Spinal cord (tissue), 10 donors: ENCODE data around the gene SLC29A3. TPM values are rescaled to one million over a fixed set of nuclear protein-coding genes. Genes with fewer than 3 reads are reported as not detected.
"Not testable (repeated sequence)": the region's sequence is repeated elsewhere in the genome, so short reads cannot be mapped to it uniquely, and the experiment has no call there.

Experiments used
- DNase-seq, 6 donors: peaks; one replicate each; pipeline versions ENCODE4 v3.0.0 to v3.0.0-alpha.2; 2013 to 2015; ENCODE audit warnings: low spot score in 6 of 6, low read depth in 4 of 6
- H3K27ac ChIP-seq: one replicate; pipeline ENCODE4 v1.5.1; 2013; ENCODE audit warnings: low read depth, low read length, control low read depth
- H3K27me3 ChIP-seq: one replicate; pipeline ENCODE4 v1.6.1; 2013; ENCODE audit warnings: low read length; ENCODE audit not compliant: control insufficient read depth, insufficient read depth
- H3K36me3 ChIP-seq: one replicate; pipeline ENCODE4 v1.6.1; 2013; ENCODE audit warnings: low read length; ENCODE audit not compliant: control insufficient read depth, insufficient read depth
- H3K4me1 ChIP-seq: one replicate; pipeline ENCODE4 v1.6.1; 2013; ENCODE audit warnings: low read length; ENCODE audit not compliant: control insufficient read depth, insufficient read depth
- H3K4me3 ChIP-seq: one replicate; pipeline ENCODE4 v1.5.1; 2013; ENCODE audit warnings: low read depth, low read length, control low read depth
- H3K9me3 ChIP-seq: one replicate; pipeline ENCODE4 v1.6.1; 2013; ENCODE audit warnings: low read length; ENCODE audit not compliant: control insufficient read depth, insufficient read depth
- WGBS: methylation state at CpG from one replicate; pipeline ENCODE4 v1.1.5; 2013; ENCODE audit warnings: missing lambda C conversion rate; ENCODE audit not compliant: insufficient coverage; 5-methylcytosine and 5-hydroxymethylcytosine counted together
- polyA plus RNA-seq, 2 donors: library from polyadenylated mRNA; unstranded; fragments of 120-200 nt; gene quantifications; one replicate each; pipeline ENCODE4 v1.2.1, GENCODE V29; 2013; ENCODE audit not compliant: insufficient read length in 2 of 2
- total RNA-seq, 2 donors: library from RNA; depleted of rRNA in 1 of 2; stranded (reverse); fragments of 120-200 nt in 1 of 2; fragments of >200 nt in 1 of 2; gene quantifications; one replicate each; pipeline versions ENCODE4 v1.2.3 to v1.2.4, GENCODE V29; 2013 to 2014
- donor health status: healthy.

Gene SLC29A3
- total and polyA plus RNA-seq, 4 donors, result 2.7 to 9.3 (median 6.1) TPM

DNA sequence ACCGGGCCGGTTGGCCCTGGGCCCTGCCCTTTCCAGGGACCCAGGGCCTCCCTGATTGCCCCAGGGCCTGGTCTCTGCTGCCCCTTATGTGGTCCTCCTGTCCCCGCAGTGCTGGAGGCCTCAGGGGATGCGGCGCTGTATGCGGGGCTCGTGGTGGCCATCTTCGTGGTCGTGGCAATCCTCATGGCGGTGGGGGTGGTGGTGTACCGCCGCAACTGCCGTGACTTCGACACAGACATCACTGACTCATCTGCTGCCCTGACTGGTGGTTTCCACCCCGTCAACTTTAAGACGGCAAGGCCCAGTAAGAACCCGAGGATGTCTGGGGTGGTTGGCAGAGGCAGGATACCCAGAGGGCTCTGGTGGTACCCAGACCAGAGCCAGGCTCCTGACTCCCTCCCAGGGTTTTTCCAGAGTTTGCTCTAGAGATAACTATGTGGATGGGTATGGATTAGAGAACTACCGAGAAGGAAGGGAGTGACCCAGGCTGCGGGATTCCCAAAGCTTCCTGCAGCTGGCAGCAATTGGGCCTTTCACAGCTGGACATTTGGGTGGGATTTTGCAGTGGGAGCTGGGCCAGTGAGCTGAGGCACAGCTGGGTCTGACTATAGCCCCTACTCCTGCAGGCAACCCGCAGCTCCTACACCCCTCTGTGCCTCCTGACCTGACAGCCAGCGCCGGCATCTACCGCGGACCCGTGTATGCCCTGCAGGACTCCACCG, 28.1 kb upstream of the SLC29A3 start:
- no peak overlapping the region for H3K4me3 ChIP-seq
- WGBS, result 90% methylated on average over 26 of the region's 26 CpGs
- H3K36me3 ChIP-seq, result peaks cover 72% of the 10 kb centered on the region
- H3K27ac ChIP-seq, result no peak overlapping the region
- no peaks in the 10 kb centered on the region for H3K4me1 ChIP-seq
- no peak for DNase-seq
- H3K27me3 ChIP-seq, result no peaks in the 10 kb centered on the region
- no peaks in the 10 kb centered on the region for H3K9me3 ChIP-seq

DNA sequence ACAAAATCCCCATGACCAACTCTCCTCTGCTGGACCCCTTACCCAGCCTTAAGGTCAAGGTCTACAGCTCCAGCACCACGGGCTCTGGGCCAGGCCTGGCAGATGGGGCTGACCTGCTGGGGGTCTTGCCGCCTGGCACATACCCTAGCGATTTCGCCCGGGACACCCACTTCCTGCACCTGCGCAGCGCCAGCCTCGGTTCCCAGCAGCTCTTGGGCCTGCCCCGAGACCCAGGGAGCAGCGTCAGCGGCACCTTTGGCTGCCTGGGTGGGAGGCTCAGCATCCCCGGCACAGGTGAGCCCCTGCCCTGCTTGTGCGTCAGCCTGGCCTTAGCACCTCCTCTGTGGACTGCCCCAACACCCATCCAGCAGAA, 27.5 kb upstream of the SLC29A3 start:
- no peak overlapping the region for H3K4me3 ChIP-seq
- H3K27me3 ChIP-seq, result no peaks in the 10 kb centered on the region
- H3K27ac ChIP-seq, result no peak overlapping the region
- H3K36me3 ChIP-seq, result peaks cover 74% of the 10 kb centered on the region
- no peak for DNase-seq
- 94% methylated on average over 13 of the region's 13 CpGs for WGBS
- no peaks in the 10 kb centered on the region for H3K4me1 ChIP-seq
- no peaks in the 10 kb centered on the region for H3K9me3 ChIP-seq

DNA sequence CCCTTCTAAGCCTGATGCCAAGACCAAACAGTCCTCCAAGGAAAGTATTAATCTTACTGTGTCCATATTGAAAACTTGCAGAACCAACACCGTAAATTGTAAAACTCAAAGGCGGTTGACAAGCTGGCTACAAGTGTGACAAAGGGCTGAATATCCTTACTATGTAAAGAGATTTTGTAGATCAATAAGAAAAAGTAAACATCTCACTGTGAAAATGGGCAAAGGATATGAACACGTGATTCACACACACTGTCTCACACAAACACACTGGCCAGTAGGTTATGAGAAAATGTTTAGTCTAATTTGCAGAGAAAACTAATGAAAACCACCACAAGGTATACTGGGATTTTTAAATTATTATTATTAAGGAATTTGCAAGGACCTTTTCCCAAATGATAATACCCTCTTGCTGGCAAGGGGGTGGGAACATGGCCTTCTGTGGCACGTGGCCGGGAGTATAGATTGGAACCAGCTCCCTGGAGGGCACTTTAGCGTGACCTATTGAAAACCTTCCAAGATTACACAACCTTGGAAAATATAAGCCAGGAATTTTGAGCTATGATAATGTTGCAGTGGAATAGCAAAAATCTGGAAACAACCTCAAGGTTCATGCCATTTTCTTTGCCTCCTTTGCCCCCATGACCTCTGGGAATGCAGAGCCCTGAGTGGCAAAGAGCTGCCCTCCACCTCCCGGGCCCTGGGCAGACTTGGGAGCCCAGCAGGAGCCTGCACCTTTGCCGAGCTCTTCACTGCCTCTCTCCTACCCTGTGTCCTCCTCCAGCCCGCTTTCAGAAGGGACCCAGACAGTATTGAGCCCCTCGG, 26.2 kb upstream of the SLC29A3 start:
- no peaks in the 10 kb centered on the region for H3K4me1 ChIP-seq
- DNase-seq, result no peak
- WGBS, result 87% methylated on average over 4 of the region's 10 CpGs
- H3K36me3 ChIP-seq, result peaks cover 70% of the 10 kb centered on the region
- H3K4me3 ChIP-seq, result no peak overlapping the region
- H3K27me3 ChIP-seq, result no peaks in the 10 kb centered on the region
- H3K27ac ChIP-seq, result no peak overlapping the region
- no peaks in the 10 kb centered on the region for H3K9me3 ChIP-seq

DNA sequence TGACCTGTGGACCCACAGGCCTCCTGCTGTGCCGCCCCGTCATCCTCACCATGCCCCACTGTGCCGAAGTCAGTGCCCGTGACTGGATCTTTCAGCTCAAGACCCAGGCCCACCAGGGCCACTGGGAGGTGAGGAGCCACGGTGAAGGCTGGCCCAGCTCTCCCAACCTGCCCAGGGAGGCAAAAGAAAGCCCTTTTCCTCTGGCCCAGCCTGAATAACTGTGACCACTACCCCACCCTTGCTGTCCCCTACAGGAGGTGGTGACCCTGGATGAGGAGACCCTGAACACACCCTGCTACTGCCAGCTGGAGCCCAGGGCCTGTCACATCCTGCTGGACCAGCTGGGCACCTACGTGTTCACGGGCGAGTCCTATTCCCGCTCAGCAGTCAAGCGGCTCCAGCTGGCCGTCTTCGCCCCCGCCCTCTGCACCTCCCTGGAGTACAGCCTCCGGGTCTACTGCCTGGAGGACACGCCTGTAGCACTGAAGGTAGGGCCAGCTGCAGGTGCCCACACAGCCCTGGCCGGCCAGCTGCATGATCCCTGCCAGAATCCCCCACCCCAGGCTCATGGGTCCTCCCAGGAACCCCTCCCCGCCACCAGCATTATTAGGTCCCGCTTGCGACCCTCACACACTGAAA, 25.5 kb upstream of the SLC29A3 start:
- no peak overlapping the region for H3K27ac ChIP-seq
- DNase-seq, result no peak

DNA sequence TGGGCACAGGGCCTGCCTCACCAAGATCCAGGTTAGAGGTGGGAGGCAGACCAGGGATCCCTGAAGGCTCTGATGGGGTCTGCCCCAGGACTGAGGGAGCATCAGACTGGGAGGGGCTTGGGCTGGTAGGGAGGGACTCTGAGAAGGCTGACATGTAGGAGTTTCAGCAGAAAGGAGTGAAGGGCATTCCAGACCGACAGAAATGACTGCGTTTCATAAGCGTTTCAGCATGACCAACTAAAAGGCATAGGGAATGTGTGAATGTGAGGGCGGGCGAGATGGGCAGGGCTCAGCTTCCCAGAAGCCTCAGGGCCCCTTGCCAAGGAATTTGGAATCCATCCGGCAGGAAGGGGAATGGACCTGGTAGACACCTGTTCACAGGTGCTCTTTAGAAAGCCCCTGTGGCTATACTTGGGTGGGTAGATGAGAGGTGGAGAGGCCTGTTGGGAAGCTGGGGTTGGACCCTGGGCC, 24.9 kb upstream of the SLC29A3 start:
- H3K4me3 ChIP-seq, result no peak overlapping the region
- peaks cover 69% of the 10 kb centered on the region for H3K36me3 ChIP-seq
- H3K9me3 ChIP-seq, result no peaks in the 10 kb centered on the region
- H3K27me3 ChIP-seq, result no peaks in the 10 kb centered on the region
- whole genome bisulfite sequencing, result 85% methylated on average over 6 of the region's 6 CpGs
- no peak for DNase-seq
- peaks cover 3% of the 10 kb centered on the region for H3K4me1 ChIP-seq
- no peak overlapping the region for H3K27ac ChIP-seq

More for the DNA sequence above, 25.5 kb upstream of the SLC29A3 start:
- Histone ChIP-seq H3K4me3 (no peak overlapping the region), H3K27me3 (no peaks in the 10 kb centered on the region), H3K36me3 (peaks cover 68% of the 10 kb centered on the region), H3K4me1 (no peaks in the 10 kb centered on the region), H3K9me3 (no peaks in the 10 kb centered on the region)
- 91% methylated on average over 18 of the region's 19 CpGs for WGBS

DNA sequence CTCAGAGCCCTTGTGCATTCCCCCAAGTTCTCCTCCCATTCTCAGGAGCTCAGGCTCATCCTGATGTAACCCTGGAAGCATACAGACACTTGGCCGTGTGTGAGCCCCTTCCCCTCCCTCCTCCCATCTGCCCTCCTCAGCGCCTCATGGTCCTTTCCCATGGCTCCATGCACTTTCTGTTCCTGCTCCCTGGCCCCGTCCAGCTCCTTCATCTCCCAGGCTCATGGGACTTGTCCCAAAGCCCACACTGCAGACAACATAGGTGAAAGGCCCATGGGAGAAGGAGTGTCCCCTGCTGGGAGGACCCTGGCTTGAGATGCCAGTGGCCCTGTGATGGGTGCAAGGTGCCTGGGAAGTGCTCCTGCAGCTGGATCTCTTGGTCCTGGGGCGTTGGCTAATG, 24.2 kb upstream of the SLC29A3 start:
- Histone ChIP-seq H3K27ac (no peak overlapping the region), H3K36me3 (peaks cover 65% of the 10 kb centered on the region), H3K27me3 (no peaks in the 10 kb centered on the region), H3K9me3 (no peaks in the 10 kb centered on the region), H3K4me1 (peaks cover 7% of the 10 kb centered on the region), H3K4me3 (no peak overlapping the region)
- WGBS, result 83% methylated on average over 2 of the region's 4 CpGs
- no peak for DNase-seq

DNA sequence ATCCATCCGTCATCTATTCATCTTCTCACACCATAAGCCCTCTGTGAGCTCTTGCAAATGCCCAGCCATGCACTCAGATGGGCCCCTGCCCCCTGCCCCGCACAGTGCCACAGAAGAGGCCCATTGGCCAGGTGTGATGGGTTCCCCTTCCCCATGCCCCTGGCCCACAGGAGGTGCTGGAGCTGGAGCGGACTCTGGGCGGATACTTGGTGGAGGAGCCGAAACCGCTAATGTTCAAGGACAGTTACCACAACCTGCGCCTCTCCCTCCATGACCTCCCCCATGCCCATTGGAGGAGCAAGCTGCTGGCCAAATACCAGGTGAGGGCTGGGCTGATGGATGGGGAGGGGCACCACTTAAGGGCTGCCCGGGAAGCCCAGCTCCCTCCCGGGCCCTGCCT, 23.4 kb upstream of the SLC29A3 start:
- Histone ChIP-seq H3K9me3 (no peaks in the 10 kb centered on the region), H3K4me1 (peaks cover 7% of the 10 kb centered on the region), H3K27ac (no peak overlapping the region), H3K4me3 (no peak overlapping the region), H3K27me3 (no peaks in the 10 kb centered on the region), H3K36me3 (peaks cover 68% of the 10 kb centered on the region)
- DNase-seq, result no peak
- WGBS, result 87% methylated on average over 4 of the region's 9 CpGs

DNA sequence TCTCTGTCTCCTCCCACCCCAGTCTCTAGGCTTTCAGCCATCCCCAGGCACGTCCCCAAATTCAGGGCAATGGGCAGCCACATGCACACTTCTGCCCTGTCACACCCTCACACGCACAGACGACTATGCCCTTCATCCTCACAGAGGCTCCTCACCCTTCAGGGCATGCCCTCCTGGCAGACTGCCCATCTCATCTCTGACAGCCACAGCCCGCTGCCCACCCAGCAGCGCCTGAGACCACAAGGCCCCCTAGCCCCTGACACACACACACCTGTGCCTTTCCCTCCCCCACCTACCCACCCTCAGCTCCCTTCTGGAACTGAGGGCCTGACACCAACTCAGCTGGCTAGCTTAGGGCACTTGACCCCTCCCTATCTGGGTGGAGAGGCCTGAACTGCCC, 23.0 kb upstream of the SLC29A3 start:
- 70% methylated on average over 5 of the region's 5 CpGs for WGBS
- no peaks in the 10 kb centered on the region for H3K27me3 ChIP-seq
- peaks cover 69% of the 10 kb centered on the region for H3K36me3 ChIP-seq
- no peak overlapping the region for H3K27ac ChIP-seq
- DNase-seq, result no peak
- no peaks in the 10 kb centered on the region for H3K9me3 ChIP-seq
- no peak overlapping the region for H3K4me3 ChIP-seq
- H3K4me1 ChIP-seq, result peaks cover 7% of the 10 kb centered on the region

DNA sequence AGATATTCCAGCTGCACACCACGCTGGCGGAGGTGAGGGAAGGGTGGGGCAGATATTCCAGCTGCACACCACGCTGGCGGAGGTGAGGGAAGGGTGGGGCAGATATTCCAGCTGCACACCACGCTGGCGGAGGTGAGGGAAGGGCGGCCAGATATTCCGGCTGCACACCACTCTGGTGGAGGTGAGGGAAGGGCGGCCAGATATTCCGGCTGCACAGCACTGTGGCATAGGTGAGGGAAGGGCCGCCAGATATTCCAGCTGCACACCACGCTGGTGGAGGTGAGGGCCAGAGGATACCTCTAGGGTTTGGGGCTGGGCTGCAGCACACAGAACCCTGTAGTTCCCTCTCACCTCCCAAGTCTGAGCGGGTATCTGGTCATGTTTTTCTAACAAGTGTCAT, 22.2 kb upstream of the SLC29A3 start:
- H3K27me3 ChIP-seq, H3K27ac ChIP-seq, H3K4me1 ChIP-seq, H3K4me3 ChIP-seq, DNase-seq, H3K9me3 ChIP-seq: not testable (repeated sequence)
- WGBS, result 95% methylated on average over 10 of the region's 13 CpGs
- peaks cover 69% of the 10 kb centered on the region for H3K36me3 ChIP-seq
